ENCODE measurements around the gene TEDC2. TPM values are rescaled to one million over a fixed set of nuclear protein-coding genes. Genes with fewer than 3 reads are reported as not detected.

The TEDC2 gene
- total RNA-seq, 4 donors from 2014 or later: 1.3 to 2.5 (median 1.8) TPM; not detected in 1

DNA sequence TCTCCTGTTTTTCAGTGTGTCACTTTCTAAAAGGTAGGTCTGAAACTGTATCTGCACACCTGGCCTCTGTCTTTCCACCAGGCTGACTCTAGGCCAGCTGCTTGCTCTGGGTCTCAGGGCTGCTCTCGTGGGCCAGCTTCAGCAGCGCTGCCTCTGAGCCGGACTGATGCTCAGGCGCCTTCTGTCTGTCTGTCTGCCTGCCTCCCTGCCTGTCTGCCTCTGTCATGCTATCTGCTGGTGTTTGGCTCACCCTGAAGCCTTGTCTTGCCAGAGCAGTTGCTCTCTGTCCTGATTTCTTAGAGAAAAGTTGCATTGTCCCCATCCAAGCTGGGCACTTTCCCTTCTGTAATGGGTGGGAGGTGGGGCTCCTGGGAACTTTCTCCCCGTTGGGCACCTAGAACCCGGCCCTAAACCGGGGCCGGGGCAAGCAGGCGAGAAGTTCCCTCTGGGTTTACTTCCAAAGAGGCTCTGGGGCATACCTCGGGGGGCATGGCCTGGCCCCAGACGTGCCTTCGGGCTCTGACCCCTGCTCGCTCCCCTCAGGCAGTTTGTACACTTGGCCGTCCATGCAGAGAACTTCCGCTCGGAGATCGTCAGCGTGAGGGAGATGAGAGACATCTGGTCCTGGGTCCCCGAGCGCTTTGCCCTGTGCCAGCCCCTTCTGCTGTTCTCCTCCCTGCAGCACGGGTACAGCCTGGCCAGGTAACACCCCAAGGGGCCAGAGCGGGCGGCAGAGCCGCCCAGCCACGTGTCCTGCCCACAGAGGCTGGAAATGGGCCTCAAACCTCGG lies 38.0 kb downstream of the TEDC2 start:
- H3K36me3 ChIP-seq: peaks cover 0 to 42% (median 0%) of the 10 kb centered on the region in 3 donors
- no peaks in the 10 kb centered on the region for H3K27me3 ChIP-seq
- H3K4me3 ChIP-seq: no peak overlapping the region
- DNase-seq (ENCODE audit: low spot score in 2 of 2): no peak
- TF ChIP-seq EP300 (IDR thresholded peaks at IDR 0.05): no peak
- TF ChIP-seq, protein P1, sequence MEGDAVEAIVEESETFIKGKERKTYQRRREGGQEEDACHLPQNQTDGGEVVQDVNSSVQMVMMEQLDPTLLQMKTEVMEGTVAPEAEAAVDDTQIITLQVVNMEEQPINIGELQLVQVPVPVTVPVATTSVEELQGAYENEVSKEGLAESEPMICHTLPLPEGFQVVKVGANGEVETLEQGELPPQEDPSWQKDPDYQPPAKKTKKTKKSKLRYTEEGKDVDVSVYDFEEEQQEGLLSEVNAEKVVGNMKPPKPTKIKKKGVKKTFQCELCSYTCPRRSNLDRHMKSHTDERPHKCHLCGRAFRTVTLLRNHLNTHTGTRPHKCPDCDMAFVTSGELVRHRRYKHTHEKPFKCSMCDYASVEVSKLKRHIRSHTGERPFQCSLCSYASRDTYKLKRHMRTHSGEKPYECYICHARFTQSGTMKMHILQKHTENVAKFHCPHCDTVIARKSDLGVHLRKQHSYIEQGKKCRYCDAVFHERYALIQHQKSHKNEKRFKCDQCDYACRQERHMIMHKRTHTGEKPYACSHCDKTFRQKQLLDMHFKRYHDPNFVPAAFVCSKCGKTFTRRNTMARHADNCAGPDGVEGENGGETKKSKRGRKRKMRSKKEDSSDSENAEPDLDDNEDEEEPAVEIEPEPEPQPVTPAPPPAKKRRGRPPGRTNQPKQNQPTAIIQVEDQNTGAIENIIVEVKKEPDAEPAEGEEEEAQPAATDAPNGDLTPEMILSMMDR (IDR thresholded peaks at IDR 0.05): no peak
- no peak for TF ChIP-seq POLR2A (IDR thresholded peaks at IDR 0.05)
- H3K27ac ChIP-seq: no peak overlapping the region
- WGBS, 2 donors: 84 to 86% methylated on average over 24 to 25 of the region's 26 CpGs
- H3K4me1 ChIP-seq: peaks cover 0 to 38% (median 16%) of the 10 kb centered on the region in 4 donors
- H3K9me3 ChIP-seq: no peaks in the 10 kb centered on the region

DNA sequence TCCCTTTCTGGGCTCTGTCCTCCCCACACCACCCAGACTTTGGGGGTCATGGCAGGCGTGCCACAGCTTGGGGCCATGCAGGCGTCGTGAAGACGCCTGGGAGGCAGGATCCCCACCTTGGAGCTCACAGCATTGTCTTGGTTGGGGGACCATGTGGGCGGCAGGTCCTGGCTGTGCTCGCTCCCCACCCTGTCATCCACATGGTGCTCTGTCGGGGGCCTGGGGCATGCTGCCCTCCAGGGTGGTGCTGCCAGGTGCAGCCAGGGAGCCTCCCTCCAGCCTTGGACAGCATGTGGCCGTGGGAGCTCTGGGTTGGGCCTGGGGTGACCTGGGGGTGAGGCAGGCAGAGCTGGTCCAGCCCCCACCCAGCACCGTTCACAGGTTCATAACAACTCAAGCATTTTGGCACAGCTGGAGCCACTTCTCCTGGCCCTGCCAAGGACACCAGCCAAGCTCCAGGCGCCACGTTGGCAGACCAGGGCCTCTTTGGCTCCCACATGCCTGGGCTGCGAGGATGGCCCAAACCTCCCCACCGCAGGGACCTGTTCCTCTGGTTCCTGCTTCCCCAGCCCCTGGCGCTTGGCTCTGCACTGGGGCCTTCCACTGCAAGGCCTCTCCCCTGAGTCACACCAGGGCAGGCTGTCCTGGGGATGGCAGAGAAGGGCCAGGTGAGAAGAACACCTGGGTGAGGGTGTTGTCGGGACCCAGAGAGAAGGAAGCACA lies 38.8 kb downstream of the TEDC2 start:
- Histone ChIP-seq H3K36me3 (peaks cover 0 to 42% (median 0%) of the 10 kb centered on the region in 3 donors), H3K4me1 (peaks cover 0 to 43% (median 19%) of the 10 kb centered on the region in 4 donors), H3K27ac (no peak overlapping the region), H3K4me3 (no peak overlapping the region), H3K27me3 (no peaks in the 10 kb centered on the region), H3K9me3 (no peaks in the 10 kb centered on the region)
- no peak for DNase-seq (ENCODE audit: low spot score in 2 of 2)
- 89% methylated on average over 7 of the region's 15 CpGs; no CpG with 5 or more reads in 1 of the 2 donors for WGBS, 2 donors
- TF ChIP-seq EP300 (IDR thresholded peaks at IDR 0.05) (no peak), POLR2A (IDR thresholded peaks at IDR 0.05) (no peak)
- TF ChIP-seq, protein P1 (IDR thresholded peaks at IDR 0.05): no peak

DNA sequence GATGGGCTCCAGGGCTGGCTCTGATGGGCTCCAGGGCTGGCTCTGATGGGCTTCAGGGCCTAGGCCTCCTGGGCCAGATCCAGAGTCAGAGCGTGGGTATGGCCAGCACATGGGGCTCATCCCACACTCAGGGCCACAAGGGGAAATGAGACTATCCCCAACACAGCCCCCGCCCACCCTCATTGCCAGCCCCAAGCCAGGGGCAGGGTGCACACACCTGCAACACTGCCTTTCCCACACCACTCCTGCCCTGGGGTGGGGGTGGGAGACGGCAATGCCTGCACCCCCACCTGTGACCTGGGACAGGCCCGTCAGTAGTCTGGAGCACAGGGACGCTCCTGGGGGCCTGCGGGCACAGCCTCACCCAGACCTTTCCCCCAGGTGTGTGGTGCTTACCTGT lies 39.5 kb downstream of the TEDC2 start:
- H3K36me3 ChIP-seq: peaks cover 0 to 42% (median 0%) of the 10 kb centered on the region in 3 donors
- DNase-seq (ENCODE audit: low spot score in 2 of 2): no peak
- peaks cover 0 to 43% (median 20%) of the 10 kb centered on the region in 4 donors for H3K4me1 ChIP-seq
- H3K27me3 ChIP-seq: no peaks in the 10 kb centered on the region
- no peaks in the 10 kb centered on the region for H3K9me3 ChIP-seq
- no peak overlapping the region for H3K27ac ChIP-seq
- WGBS, 2 donors: 77% methylated on average over 3 of the region's 6 CpGs; no CpG with 5 or more reads in 1 of the 2 donors
- TF ChIP-seq POLR2A (IDR thresholded peaks at IDR 0.05): no peak
- no peak for TF ChIP-seq EP300 (IDR thresholded peaks at IDR 0.05)
- TF ChIP-seq, protein P1 (IDR thresholded peaks at IDR 0.05): no peak
- no peak overlapping the region for H3K4me3 ChIP-seq

DNA sequence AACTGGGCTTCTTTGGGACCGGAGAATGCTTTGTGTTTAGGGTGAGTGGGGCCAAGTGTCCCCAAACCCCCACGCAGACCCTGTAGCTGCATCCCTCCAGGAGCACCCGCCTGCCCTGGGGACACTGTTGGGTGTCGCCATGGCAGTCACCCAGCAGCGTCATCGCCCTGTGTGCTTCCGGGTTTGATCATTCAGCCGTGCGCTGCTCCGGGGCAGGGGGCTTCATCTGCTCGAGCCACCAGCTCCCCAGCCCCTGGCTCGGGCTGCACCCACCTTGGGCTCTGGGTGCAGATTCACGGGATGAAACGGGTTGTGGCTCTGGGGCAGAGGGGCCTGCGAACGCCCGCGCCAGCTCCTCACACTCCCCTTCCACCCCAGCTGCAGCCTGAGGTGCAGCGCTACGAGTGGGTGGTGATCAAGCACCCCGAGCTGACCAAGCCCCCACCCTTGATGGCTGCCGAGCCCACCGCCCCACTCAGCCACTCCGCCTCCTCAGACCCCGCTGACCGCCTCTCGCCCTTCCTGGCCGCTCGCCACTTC lies 40.1 kb downstream of the TEDC2 start:
- no peaks in the 10 kb centered on the region for H3K9me3 ChIP-seq
- WGBS, 2 donors: 83 to 89% methylated on average over 21 to 27 of the region's 29 CpGs
- no peak for TF ChIP-seq EP300 (IDR thresholded peaks at IDR 0.05)
- TF ChIP-seq, protein P1 (IDR thresholded peaks at IDR 0.05): no peak
- no peak for TF ChIP-seq POLR2A (IDR thresholded peaks at IDR 0.05)
- H3K27ac ChIP-seq: no peak overlapping the region
- peaks cover 0 to 42% (median 0%) of the 10 kb centered on the region in 3 donors for H3K36me3 ChIP-seq
- no peak for DNase-seq (ENCODE audit: low spot score in 2 of 2)
- no peak overlapping the region for H3K4me3 ChIP-seq
- H3K27me3 ChIP-seq: no peaks in the 10 kb centered on the region
- peaks cover 0 to 43% (median 20%) of the 10 kb centered on the region in 4 donors for H3K4me1 ChIP-seq
